ENCODE measurements around the gene SLC19A2. TPM values are rescaled to one million over a fixed set of nuclear protein-coding genes. Genes with fewer than 3 reads are reported as not detected.

The SLC19A2 gene
- total RNA-seq, 1 experiment from 2014 or later: 10.1 TPM

DNA sequence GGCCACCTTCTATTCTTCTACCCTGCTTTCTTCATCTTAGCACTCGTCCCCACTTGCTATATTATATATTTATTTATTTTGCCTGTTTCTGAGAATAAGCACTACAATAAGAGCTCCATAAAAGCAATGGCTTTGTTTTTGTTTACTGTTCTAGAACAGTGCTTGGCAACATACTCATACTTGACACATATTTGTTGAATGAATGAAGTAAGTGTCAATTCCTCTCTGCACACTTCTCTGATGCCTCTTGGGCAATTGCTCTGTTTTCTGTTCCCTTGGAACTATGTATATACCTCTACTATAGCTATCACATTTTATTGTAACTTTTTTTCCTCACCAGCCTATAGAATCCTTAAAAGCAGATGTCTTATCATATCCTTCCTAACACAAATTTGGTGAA is 7.5 kb upstream of the SLC19A2 start:
- Histone ChIP-seq H3K79me2 (ENCODE audit: insufficient read depth, low read length) (no peaks in the 10 kb centered on the region), H2AFZ (ENCODE audit: low read depth, low read length, poor library complexity, severe bottlenecking) (no peak overlapping the region), H3K9me2 (ENCODE audit: insufficient read depth) (no peaks in the 10 kb centered on the region), H3K9me3 (ENCODE audit: control insufficient read depth in 1 of 2, insufficient read depth in 1 of 2, low read depth in 1 of 2, low read length in 2 of 2) (no peaks in the 10 kb centered on the region), H3K9ac (ENCODE audit: low read length) (no peak overlapping the region), H3K4me3 (replicated peaks in 1 of 2; ENCODE audit: low read depth in 1 of 2, low read length in 2 of 2) (no peak overlapping the region), H3K27me3 (ENCODE audit: insufficient read depth, low read length) (no peaks in the 10 kb centered on the region), H3K4me2 (ENCODE audit: low read length) (no peak overlapping the region), H3K27ac (ENCODE audit: low read depth, low read length) (no peak overlapping the region), H3K4me1 (ENCODE audit: control insufficient read depth in 1 of 2, insufficient read depth in 2 of 2, low read length in 2 of 2) (no peaks in the 10 kb centered on the region), H4K20me1 (ENCODE audit: insufficient read depth) (no peaks in the 10 kb centered on the region), H3K36me3 (ENCODE audit: control insufficient read depth in 1 of 2, insufficient read depth in 2 of 2, low read length in 2 of 2) (no peaks in the 10 kb centered on the region)
- no peak for ATAC-seq
- BruUV-seq (replicated peaks): no TSS peak
- DNase-seq (ENCODE audit: low read depth, low spot score): no peak
- POLR2A ChIA-PET: no interaction called here
- TF ChIP-seq, protein P1, sequence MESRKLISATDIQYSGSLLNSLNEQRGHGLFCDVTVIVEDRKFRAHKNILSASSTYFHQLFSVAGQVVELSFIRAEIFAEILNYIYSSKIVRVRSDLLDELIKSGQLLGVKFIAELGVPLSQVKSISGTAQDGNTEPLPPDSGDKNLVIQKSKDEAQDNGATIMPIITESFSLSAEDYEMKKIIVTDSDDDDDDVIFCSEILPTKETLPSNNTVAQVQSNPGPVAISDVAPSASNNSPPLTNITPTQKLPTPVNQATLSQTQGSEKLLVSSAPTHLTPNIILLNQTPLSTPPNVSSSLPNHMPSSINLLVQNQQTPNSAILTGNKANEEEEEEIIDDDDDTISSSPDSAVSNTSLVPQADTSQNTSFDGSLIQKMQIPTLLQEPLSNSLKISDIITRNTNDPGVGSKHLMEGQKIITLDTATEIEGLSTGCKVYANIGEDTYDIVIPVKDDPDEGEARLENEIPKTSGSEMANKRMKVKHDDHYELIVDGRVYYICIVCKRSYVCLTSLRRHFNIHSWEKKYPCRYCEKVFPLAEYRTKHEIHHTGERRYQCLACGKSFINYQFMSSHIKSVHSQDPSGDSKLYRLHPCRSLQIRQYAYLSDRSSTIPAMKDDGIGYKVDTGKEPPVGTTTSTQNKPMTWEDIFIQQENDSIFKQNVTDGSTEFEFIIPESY (IDR thresholded peaks at IDR 0.05; ENCODE audit: extremely low read depth, insufficient replicate concordance, low read length): no peak
- TF ChIP-seq ELF1 (IDR thresholded peaks at IDR 0.05; ENCODE audit: borderline replicate concordance, low read depth) (no peak), FOSL1 (IDR thresholded peaks at IDR 0.05; ENCODE audit: low read depth) (no peak), JUND (IDR thresholded peaks at IDR 0.05) (no peak), CEBPB (IDR thresholded peaks at IDR 0.05; ENCODE audit: low read depth) (no peak), ZNF274 (IDR thresholded peaks at IDR 0.05; ENCODE audit: low read depth, low read length) (no peak)
- CTCF ChIA-PET: no interaction called here
- RAD21 ChIA-PET (ENCODE audit: low non-redundant PET in 1 of 2, low total read pairs in 2 of 2, uncharacterized antibody in 2 of 2, unreplicated experiment in 2 of 2): no interaction called here
- intact Hi-C loops (cut with micrococcal nuclease): no loop called here

DNA sequence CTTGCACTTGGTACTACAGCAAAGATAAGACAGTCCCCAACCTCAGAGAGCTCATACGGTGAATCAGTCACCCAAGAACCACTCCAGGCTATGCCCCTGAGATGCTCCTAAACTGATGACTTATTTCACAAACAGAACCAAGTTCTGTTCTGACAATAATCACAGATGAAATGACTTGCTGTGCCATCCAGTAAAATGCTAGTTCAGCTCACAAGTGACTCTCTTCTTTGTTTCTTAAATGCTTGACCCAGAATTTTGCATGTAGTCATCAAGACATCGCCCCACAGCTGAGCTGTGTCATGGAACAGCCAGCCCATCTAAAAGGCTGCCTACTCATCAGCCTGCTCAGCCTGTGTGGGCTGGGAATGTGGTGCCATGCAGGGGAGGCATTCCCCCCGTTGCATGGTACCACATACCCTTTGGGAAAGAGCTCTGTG is 6.1 kb upstream of the SLC19A2 start:
- no peak overlapping the region for H3K4me2 ChIP-seq (ENCODE audit: low read length)
- no peak overlapping the region for H3K27ac ChIP-seq (ENCODE audit: low read depth, low read length)
- H3K79me2 ChIP-seq (ENCODE audit: insufficient read depth, low read length): no peaks in the 10 kb centered on the region
- no peaks in the 10 kb centered on the region for H3K36me3 ChIP-seq (ENCODE audit: control insufficient read depth in 1 of 2, insufficient read depth in 2 of 2, low read length in 2 of 2)
- RAD21 ChIA-PET (ENCODE audit: low non-redundant PET in 1 of 2, low total read pairs in 2 of 2, uncharacterized antibody in 2 of 2, unreplicated experiment in 2 of 2): no interaction called here
- H3K9me2 ChIP-seq (ENCODE audit: insufficient read depth): no peaks in the 10 kb centered on the region
- no peak overlapping the region for H3K9ac ChIP-seq (ENCODE audit: low read length)
- intact Hi-C loops (cut with micrococcal nuclease): no loop called here
- ATAC-seq: no peak
- H3K9me3 ChIP-seq (ENCODE audit: control insufficient read depth in 1 of 2, insufficient read depth in 1 of 2, low read depth in 1 of 2, low read length in 2 of 2): no peaks in the 10 kb centered on the region
- H4K20me1 ChIP-seq (ENCODE audit: insufficient read depth): no peaks in the 10 kb centered on the region
- DNase-seq (ENCODE audit: low read depth, low spot score): no peak
- CTCF ChIA-PET: no interaction called here
- no peaks in the 10 kb centered on the region for H3K27me3 ChIP-seq (ENCODE audit: insufficient read depth, low read length)
- peaks cover 0 to 1% of the 10 kb centered on the region in 2 experiments; a peak in 2 of 4 replicates for H3K4me1 ChIP-seq (ENCODE audit: control insufficient read depth in 1 of 2, insufficient read depth in 2 of 2, low read length in 2 of 2)
- H2AFZ ChIP-seq (ENCODE audit: low read depth, low read length, poor library complexity, severe bottlenecking): no peak overlapping the region
- no TSS peak for BruUV-seq (replicated peaks)
- no peak overlapping the region for H3K4me3 ChIP-seq (replicated peaks in 1 of 2; ENCODE audit: low read depth in 1 of 2, low read length in 2 of 2)
- POLR2A ChIA-PET: no interaction called here
- TF ChIP-seq SRF (IDR thresholded peaks at IDR 0.05; ENCODE audit: low read depth) (no peak), POLR2AphosphoS5 (IDR thresholded peaks at IDR 0.05; ENCODE audit: low read depth, low read length) (no peak), YY1 (IDR thresholded peaks at IDR 0.05; ENCODE audit: extremely low read depth, insufficient replicate concordance, low read depth, low read length) (no peak), EZH2phosphoT487 (IDR thresholded peaks at IDR 0.05; ENCODE audit: borderline replicate concordance) (no peak), TCF7L2 (IDR thresholded peaks at IDR 0.05; ENCODE audit: borderline replicate concordance, extremely low read depth, insufficient read depth, insufficient read length) (no peak)
- TF ChIP-seq, protein P1 (IDR thresholded peaks at IDR 0.05; ENCODE audit: extremely low read depth, insufficient replicate concordance, low read length): no peak
- TF ChIP-seq, protein P2, sequence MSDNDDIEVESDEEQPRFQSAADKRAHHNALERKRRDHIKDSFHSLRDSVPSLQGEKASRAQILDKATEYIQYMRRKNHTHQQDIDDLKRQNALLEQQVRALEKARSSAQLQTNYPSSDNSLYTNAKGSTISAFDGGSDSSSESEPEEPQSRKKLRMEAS (IDR thresholded peaks at IDR 0.05): no peak
- TF ChIP-seq, protein P3, sequence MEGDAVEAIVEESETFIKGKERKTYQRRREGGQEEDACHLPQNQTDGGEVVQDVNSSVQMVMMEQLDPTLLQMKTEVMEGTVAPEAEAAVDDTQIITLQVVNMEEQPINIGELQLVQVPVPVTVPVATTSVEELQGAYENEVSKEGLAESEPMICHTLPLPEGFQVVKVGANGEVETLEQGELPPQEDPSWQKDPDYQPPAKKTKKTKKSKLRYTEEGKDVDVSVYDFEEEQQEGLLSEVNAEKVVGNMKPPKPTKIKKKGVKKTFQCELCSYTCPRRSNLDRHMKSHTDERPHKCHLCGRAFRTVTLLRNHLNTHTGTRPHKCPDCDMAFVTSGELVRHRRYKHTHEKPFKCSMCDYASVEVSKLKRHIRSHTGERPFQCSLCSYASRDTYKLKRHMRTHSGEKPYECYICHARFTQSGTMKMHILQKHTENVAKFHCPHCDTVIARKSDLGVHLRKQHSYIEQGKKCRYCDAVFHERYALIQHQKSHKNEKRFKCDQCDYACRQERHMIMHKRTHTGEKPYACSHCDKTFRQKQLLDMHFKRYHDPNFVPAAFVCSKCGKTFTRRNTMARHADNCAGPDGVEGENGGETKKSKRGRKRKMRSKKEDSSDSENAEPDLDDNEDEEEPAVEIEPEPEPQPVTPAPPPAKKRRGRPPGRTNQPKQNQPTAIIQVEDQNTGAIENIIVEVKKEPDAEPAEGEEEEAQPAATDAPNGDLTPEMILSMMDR (IDR thresholded peaks at IDR 0.05 in 2 of 3, conservative IDR thresholded peaks at IDR 0.05 in 1 of 3; ENCODE audit: borderline replicate concordance in 1 of 3, insufficient read depth in 1 of 3, low read depth in 2 of 3, low read length in 2 of 3): no peak
